GM19025 (cell line): Measurements from ENCODE around the gene VARS2.
"Not testable (repeated sequence)": the region's sequence is repeated elsewhere in the genome, so short reads cannot be mapped to it uniquely, and the experiment has no call there.

Experiments used
- ATAC-seq: cut with Tn5 transposase; IDR thresholded peaks from one replicate; pipeline ENCODE4 v1.9.1; 2021; ENCODE audit warnings: mild to moderate bottlenecking, low read depth, moderate library complexity; ENCODE audit not compliant: unreplicated experiment

The VARS2 gene

GRCh38 chr6:30954631-30955366, 40.8 kb downstream of the VARS2 start:
- ATAC-seq, result no peak

- ATAC-seq, result peak; percentile 46
Measured at GRCh38 chr6:30955367-30956042, 41.5 kb downstream of the VARS2 start.

- no peak for ATAC-seq
Measured at GRCh38 chr6:30957716-30958115, 43.7 kb downstream of the VARS2 start.

GRCh38 chr6:30960907-30961673, 47.1 kb downstream of the VARS2 start:
- ATAC-seq, result no peak

- ATAC-seq, result no peak
Measured at GRCh38 chr6:30962716-30963115, 48.7 kb downstream of the VARS2 start.

GRCh38 chr6:30963641-30964040, 49.6 kb downstream of the VARS2 start:
- ATAC-seq, result no peak

GRCh38 chr6:30964075-30964474, 50.0 kb downstream of the VARS2 start:
- no peak for ATAC-seq

GRCh38 chr6:30965140-30965601, 51.1 kb downstream of the VARS2 start:
- no peak for ATAC-seq

GRCh38 chr6:30966154-30966553, 52.1 kb downstream of the VARS2 start:
- ATAC-seq, result no peak

- not testable (repeated sequence) for ATAC-seq
Measured at GRCh38 chr6:30969171-30969570, 55.1 kb downstream of the VARS2 start.

GRCh38 chr6:30970946-30971345, 56.9 kb downstream of the VARS2 start:
- ATAC-seq, result no peak

GRCh38 chr6:30972816-30973215, 58.8 kb downstream of the VARS2 start:
- ATAC-seq, result no peak

- no peak for ATAC-seq
Measured at GRCh38 chr6:30974490-30975252, 60.6 kb downstream of the VARS2 start.
